ENCODE measurements around the gene CPLX4. TPM values are rescaled to one million over a fixed set of nuclear protein-coding genes. Genes with fewer than 3 reads are reported as not detected.

The CPLX4 gene
- polyA plus RNA-seq, 1 of the 3 experiments (the other 2 are of a cell fraction), result not detected

Other genes with a start within 250 kb of the CPLX4 start
- gene SEC11C, start 178.8 kb downstream of the CPLX4 start, polyA plus RNA-seq (2012; rRNA removed), result 19.0 and 21.7 TPM in 2 replicates
- 2.5 and 2.8 TPM in 2 replicates for gene GRP, start 98.5 kb downstream of the CPLX4 start, polyA plus RNA-seq (2012; rRNA removed)
- not detected in 2 replicates for gene RAX, start 45.2 kb downstream of the CPLX4 start, polyA plus RNA-seq (2012; rRNA removed)
- gene LMAN1, start 40.6 kb upstream of the CPLX4 start, polyA plus RNA-seq (2012; rRNA removed), result 43.4 and 56.5 TPM in 2 replicates

Measured in SK-N-SH (cell line).